Activated T-cell treated with anti-CD3 and anti-CD28 coated beads, Interleukin-2, amount 50 U/mL, for 48 hours (primary cell): ENCODE measurements around the gene SLMAP.

Experiments
- DNase-seq, 2 experiments: peaks; one replicate each; pipeline ENCODE4 v3.0.0-alpha.2; 2020

Gene SLMAP

GRCh38 chr3:57752307-57752706 lies 3.8 kb upstream of the SLMAP start:
- no peak for DNase-seq

- no peak for DNase-seq
Observed at GRCh38 chr3:57753016-57753415, 3.1 kb upstream of the SLMAP start.

GRCh38 chr3:57755368-57755675 lies 787 bp upstream of the SLMAP start:
- no peak for DNase-seq

- peak; percentile 64 to 65 for DNase-seq
Observed at GRCh38 chr3:57756528-57757401, 656 bp downstream of the SLMAP start.

- no peak for DNase-seq
Observed at GRCh38 chr3:57757642-57758297, 1.7 kb downstream of the SLMAP start.

GRCh38 chr3:57758686-57759085 lies 2.6 kb downstream of the SLMAP start:
- DNase-seq: no peak

- DNase-seq: no peak
Observed at GRCh38 chr3:57764794-57765193, 8.7 kb downstream of the SLMAP start.

GRCh38 chr3:57768595-57768994 lies 12.5 kb downstream of the SLMAP start:
- no peak for DNase-seq

- DNase-seq: no peak
Observed at GRCh38 chr3:57770009-57770827, 14.1 kb downstream of the SLMAP start.

GRCh38 chr3:57772251-57772650 lies 16.1 kb downstream of the SLMAP start:
- no peak for DNase-seq

- no peak for DNase-seq
Observed at GRCh38 chr3:57777774-57778173, 21.7 kb downstream of the SLMAP start.

GRCh38 chr3:57778494-57778893 lies 22.4 kb downstream of the SLMAP start:
- no peak for DNase-seq

GRCh38 chr3:57779666-57780065 lies 23.6 kb downstream of the SLMAP start:
- no peak for DNase-seq

GRCh38 chr3:57783186-57784088 lies 27.3 kb downstream of the SLMAP start:
- no peak for DNase-seq

- DNase-seq: no peak
Observed at GRCh38 chr3:57784089-57784735, 28.1 kb downstream of the SLMAP start.

GRCh38 chr3:57785446-57785845 lies 29.3 kb downstream of the SLMAP start:
- DNase-seq: no peak

- no peak for DNase-seq
Observed at GRCh38 chr3:57787867-57788623, 31.9 kb downstream of the SLMAP start.

GRCh38 chr3:57788624-57789018 lies 32.5 kb downstream of the SLMAP start:
- no peak for DNase-seq

- no peak for DNase-seq
Observed at GRCh38 chr3:57791245-57791644, 35.1 kb downstream of the SLMAP start.

GRCh38 chr3:57792198-57792597 lies 36.1 kb downstream of the SLMAP start:
- DNase-seq: no peak

GRCh38 chr3:57793737-57794187 lies 37.7 kb downstream of the SLMAP start:
- no peak for DNase-seq
